Measurements from ENCODE around the gene GPR142. TPM values are rescaled to one million over a fixed set of nuclear protein-coding genes. Genes with fewer than 3 reads are reported as not detected.
A peak's percentile ranks its signal among the peaks of the same experiment; 100 is the strongest.

The GPR142 gene
- total and polyA plus RNA-seq, 2 of the 13 experiments (the other 11 are each of a cell fraction or from before 2014, with no cell fraction given): not detected

GRCh38 chr17:74417178-74418045, 50.1 kb downstream of the GPR142 start (continued):
- no peak for TF ChIP-seq ZC3H4 (CRISPR knock-in tag; IDR thresholded peaks at IDR 0.05; ENCODE audit: borderline replicate concordance)
- TF ChIP-seq CC2D1A (CRISPR knock-in tag; IDR thresholded peaks at IDR 0.05): 0 out of 2 replicates have a peak, but pooled peaks have one; percentile 80
- TF ChIP-seq GPBP1L1 (CRISPR knock-in tag; IDR thresholded peaks at IDR 0.05): no peak
- TF ChIP-seq MXI1 (IDR thresholded peaks at IDR 0.05; ENCODE audit: borderline replicate concordance, low read depth, low read length): peak; percentile 67; the same call in 1 of the 3 replicates
- TF ChIP-seq SPEN (CRISPR knock-in tag; IDR thresholded peaks at IDR 0.05; ENCODE audit: low read depth): peak; percentile 40; the same call in 1 of the 2 replicates
- TF ChIP-seq DNMT1 (CRISPR knock-in tag; IDR thresholded peaks at IDR 0.05): no peak
- peak; percentile 88; the same call in 1 of the 2 replicates for TF ChIP-seq TFAP4 (IDR thresholded peaks at IDR 0.05; ENCODE audit: borderline replicate concordance, low read depth)
- no peak for TF ChIP-seq ZEB1 (IDR thresholded peaks at IDR 0.05; ENCODE audit: insufficient replicate concordance, low read depth)
- TF ChIP-seq MLXIP (CRISPR knock-in tag; IDR thresholded peaks at IDR 0.05; ENCODE audit: borderline replicate concordance): no peak
- no peak for TF ChIP-seq RAD51 (IDR thresholded peaks at IDR 0.05; ENCODE audit: borderline replicate concordance)
- no peak for TF ChIP-seq ZNF550 (CRISPR knock-in tag; IDR thresholded peaks at IDR 0.05; ENCODE audit: borderline replicate concordance)
- no peak for TF ChIP-seq MIER3 (CRISPR knock-in tag; IDR thresholded peaks at IDR 0.05; ENCODE audit: borderline replicate concordance)
- TF ChIP-seq MZF1 (CRISPR knock-in tag; IDR thresholded peaks at IDR 0.05; ENCODE audit: borderline replicate concordance): peak; percentile 71; the same call in 1 of the 2 replicates
- TF ChIP-seq SRSF4 (IDR thresholded peaks at IDR 0.05; ENCODE audit: low read depth, low read length, poor library complexity, severe bottlenecking): no peak
- TF ChIP-seq ZNF350 (CRISPR knock-in tag; IDR thresholded peaks at IDR 0.05; ENCODE audit: borderline replicate concordance, low read depth): peak; percentile 85
- no peak for TF ChIP-seq ZNF850 (CRISPR knock-in tag; conservative IDR thresholded peaks at IDR 0.05)
- TF ChIP-seq PITX1 (CRISPR knock-in tag; IDR thresholded peaks at IDR 0.05): peak; percentile 76; the same call in 1 of the 2 replicates
- no peak for TF ChIP-seq ZNF503 (CRISPR knock-in tag; IDR thresholded peaks at IDR 0.05)
- TF ChIP-seq SMYD3 (CRISPR knock-in tag; IDR thresholded peaks at IDR 0.05): no peak
- no peak for TF ChIP-seq PHB2 (IDR thresholded peaks at IDR 0.05; ENCODE audit: partially characterized antibody)
- TF ChIP-seq ZNF3 (CRISPR knock-in tag; IDR thresholded peaks at IDR 0.05): peak; percentile 42; the same call in 1 of the 2 replicates
- no peak for TF ChIP-seq ZNF10 (CRISPR knock-in tag; IDR thresholded peaks at IDR 0.05; ENCODE audit: borderline replicate concordance, low read depth)
- no peak for TF ChIP-seq ZNF670 (CRISPR knock-in tag; IDR thresholded peaks at IDR 0.05; ENCODE audit: borderline replicate concordance)

Data from HepG2 (cell line).